Measurements from ENCODE around the gene SNCB.

SNCB gene

GRCh38 chr5:176625966-176626875, 4.1 kb downstream of the SNCB start:
- TF ChIP-seq MAX (IDR thresholded peaks at IDR 0.05; ENCODE audit: low read depth, low read length) = no peak
- TF ChIP-seq POLR2A (IDR thresholded peaks at IDR 0.05; ENCODE audit: extremely low read depth, insufficient read length) = no peak
- no peak for TF ChIP-seq CTCF (IDR thresholded peaks at IDR 0.05; ENCODE audit: low read depth, low read length)
- no peak for TF ChIP-seq MYC (IDR thresholded peaks at IDR 0.05; ENCODE audit: low read depth, low read length)
- no peak for DNase-seq (ENCODE audit: low read depth)
- H3K4me3 ChIP-seq (ENCODE audit: low read depth, low read length) = no peak overlapping the region

- no peak for DNase-seq (ENCODE audit: low read depth)
- TF ChIP-seq POLR2A (IDR thresholded peaks at IDR 0.05; ENCODE audit: extremely low read depth, insufficient read length) (no peak), MAX (IDR thresholded peaks at IDR 0.05; ENCODE audit: low read depth, low read length) (no peak), CTCF (IDR thresholded peaks at IDR 0.05; ENCODE audit: low read depth, low read length) (no peak), MYC (IDR thresholded peaks at IDR 0.05; ENCODE audit: low read depth, low read length) (no peak)
- H3K4me3 ChIP-seq (ENCODE audit: low read depth, low read length) = no peak overlapping the region
Measured at GRCh38 chr5:176625512-176625911, 4.8 kb downstream of the SNCB start.

- no peak for DNase-seq (ENCODE audit: low read depth)
- no peak overlapping the region for H3K4me3 ChIP-seq (ENCODE audit: low read depth, low read length)
- TF ChIP-seq CTCF (IDR thresholded peaks at IDR 0.05; ENCODE audit: low read depth, low read length) = no peak
- no peak for TF ChIP-seq POLR2A (IDR thresholded peaks at IDR 0.05; ENCODE audit: extremely low read depth, insufficient read length)
- TF ChIP-seq MAX (IDR thresholded peaks at IDR 0.05; ENCODE audit: low read depth, low read length) = no peak
- TF ChIP-seq MYC (IDR thresholded peaks at IDR 0.05; ENCODE audit: low read depth, low read length) = no peak
Measured at GRCh38 chr5:176624938-176625337, 5.4 kb downstream of the SNCB start.

GRCh38 chr5:176624142-176624541, 6.2 kb downstream of the SNCB start:
- H3K4me3 ChIP-seq (ENCODE audit: low read depth, low read length) = no peak overlapping the region
- no peak for DNase-seq (ENCODE audit: low read depth)
- TF ChIP-seq MAX (IDR thresholded peaks at IDR 0.05; ENCODE audit: low read depth, low read length) (no peak), MYC (IDR thresholded peaks at IDR 0.05; ENCODE audit: low read depth, low read length) (no peak), CTCF (IDR thresholded peaks at IDR 0.05; ENCODE audit: low read depth, low read length) (no peak), POLR2A (IDR thresholded peaks at IDR 0.05; ENCODE audit: extremely low read depth, insufficient read length) (no peak)

- DNase-seq (ENCODE audit: low read depth) = peak; percentile 36
- TF ChIP-seq MAX (IDR thresholded peaks at IDR 0.05; ENCODE audit: low read depth, low read length) = no peak
- TF ChIP-seq POLR2A (IDR thresholded peaks at IDR 0.05; ENCODE audit: extremely low read depth, insufficient read length) = no peak
- TF ChIP-seq MYC (IDR thresholded peaks at IDR 0.05; ENCODE audit: low read depth, low read length) = no peak
- no peak for TF ChIP-seq CTCF (IDR thresholded peaks at IDR 0.05; ENCODE audit: low read depth, low read length)
- no peak overlapping the region for H3K4me3 ChIP-seq (ENCODE audit: low read depth, low read length)
Measured at GRCh38 chr5:176621661-176622079, 8.7 kb downstream of the SNCB start.
